ENCODE data around the gene KBTBD12.

DNA sequence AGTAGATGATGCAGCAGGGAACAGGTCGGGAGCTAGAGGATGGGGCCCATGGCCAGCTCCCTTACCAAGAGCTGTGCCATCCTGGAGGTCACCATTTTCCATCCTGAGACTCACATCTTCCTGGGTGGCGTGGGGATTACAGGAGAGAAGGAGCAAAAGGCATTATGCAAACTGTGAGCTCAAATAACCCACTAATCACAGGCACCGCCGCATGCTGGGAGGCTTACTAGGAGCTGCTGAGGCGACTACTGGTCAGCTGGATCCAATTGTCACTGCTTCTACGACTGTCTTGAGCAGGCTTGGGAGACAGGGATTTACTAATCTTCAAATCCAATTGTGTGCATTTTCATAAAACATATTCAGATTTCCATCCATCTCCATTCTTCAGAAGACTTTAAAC lies 12.5 kb upstream of the KBTBD12 start:
- TF ChIP-seq POLR2A (IDR thresholded peaks at IDR 0.05) = no peak
- TF ChIP-seq, protein P1, sequence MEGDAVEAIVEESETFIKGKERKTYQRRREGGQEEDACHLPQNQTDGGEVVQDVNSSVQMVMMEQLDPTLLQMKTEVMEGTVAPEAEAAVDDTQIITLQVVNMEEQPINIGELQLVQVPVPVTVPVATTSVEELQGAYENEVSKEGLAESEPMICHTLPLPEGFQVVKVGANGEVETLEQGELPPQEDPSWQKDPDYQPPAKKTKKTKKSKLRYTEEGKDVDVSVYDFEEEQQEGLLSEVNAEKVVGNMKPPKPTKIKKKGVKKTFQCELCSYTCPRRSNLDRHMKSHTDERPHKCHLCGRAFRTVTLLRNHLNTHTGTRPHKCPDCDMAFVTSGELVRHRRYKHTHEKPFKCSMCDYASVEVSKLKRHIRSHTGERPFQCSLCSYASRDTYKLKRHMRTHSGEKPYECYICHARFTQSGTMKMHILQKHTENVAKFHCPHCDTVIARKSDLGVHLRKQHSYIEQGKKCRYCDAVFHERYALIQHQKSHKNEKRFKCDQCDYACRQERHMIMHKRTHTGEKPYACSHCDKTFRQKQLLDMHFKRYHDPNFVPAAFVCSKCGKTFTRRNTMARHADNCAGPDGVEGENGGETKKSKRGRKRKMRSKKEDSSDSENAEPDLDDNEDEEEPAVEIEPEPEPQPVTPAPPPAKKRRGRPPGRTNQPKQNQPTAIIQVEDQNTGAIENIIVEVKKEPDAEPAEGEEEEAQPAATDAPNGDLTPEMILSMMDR (IDR thresholded peaks at IDR 0.05) = no peak
